RCC 7860 (cell line): ENCODE measurements around the gene KRTAP1-4.
A peak's percentile ranks its signal among the peaks of the same experiment; 100 is the strongest.
"Not testable (repeated sequence)": the region's sequence is repeated elsewhere in the genome, so short reads cannot be mapped to it uniquely, and the experiment has no call there.

Source experiments
- DNase-seq: peaks from one replicate; pipeline ENCODE4 v3.0.0-alpha.2; 2015; ENCODE audit warnings: low spot score
- FAIRE-seq: peaks from 2 replicates; lab custom pipeline; 2012; peaks lifted over from hg19 to GRCh38; lab: Jason Lieb, UNC

The KRTAP1-4 gene

GRCh38 chr17:41049110-41049509 is 19.1 kb upstream of the KRTAP1-4 start:
- DNase-seq (peak; percentile 84), FAIRE-seq (peak; percentile 95)

- DNase-seq (peak; percentile 45), FAIRE-seq (no peak)
Observed at GRCh38 chr17:41048441-41048840, 18.4 kb upstream of the KRTAP1-4 start.

- not testable (repeated sequence) for DNase-seq, FAIRE-seq
Observed at GRCh38 chr17:41046735-41047465, 16.9 kb upstream of the KRTAP1-4 start, which contains the start of gene KRTAP2-1. KRTAP2-1 (minus strand) TSS chr17:41047316; CDS start chr17:41047267, 49 bp downstream.

GRCh38 chr17:41042953-41043352 is 13.0 kb upstream of the KRTAP1-4 start:
- FAIRE-seq, result no peak

GRCh38 chr17:41040783-41041571 is 11.0 kb upstream of the KRTAP1-4 start, which contains the start of gene KRTAP1-1:
KRTAP1-1 (minus strand) TSS chr17:41041450; CDS start chr17:41041397, 53 bp downstream.
- FAIRE-seq, DNase-seq: not testable (repeated sequence)

More at GRCh38 chr17:41042953-41043352, 13.0 kb upstream of the KRTAP1-4 start:
- DNase-seq, result no peak

GRCh38 chr17:41037853-41038350 is 7.9 kb upstream of the KRTAP1-4 start:
- DNase-seq (no peak), FAIRE-seq (no peak)

GRCh38 chr17:41034346-41034935 is 4.4 kb upstream of the KRTAP1-4 start, which contains the start of gene KRTAP1-3:
KRTAP1-3 (minus strand) TSS chr17:41034874; CDS start chr17:41034821, 53 bp downstream.
- FAIRE-seq, DNase-seq: not testable (repeated sequence)

- no peak for FAIRE-seq
- DNase-seq, result no peak
Observed at GRCh38 chr17:41026715-41027471, 3.1 kb downstream of the KRTAP1-4 start, which contains the start of gene KRTAP1-5. KRTAP1-5 (minus strand) TSS chr17:41027208; CDS start chr17:41027155, 53 bp downstream.

- DNase-seq (no peak), FAIRE-seq (no peak)
Observed at GRCh38 chr17:41024697-41025096, 5.3 kb downstream of the KRTAP1-4 start.

- FAIRE-seq, result no peak
- DNase-seq, result no peak
Observed at GRCh38 chr17:41020336-41020735, 9.7 kb downstream of the KRTAP1-4 start.

GRCh38 chr17:41019415-41019814 is 10.6 kb downstream of the KRTAP1-4 start:
- DNase-seq (no peak), FAIRE-seq (no peak)

- FAIRE-seq (no peak), DNase-seq (no peak)
Observed at GRCh38 chr17:41018541-41018940, 11.5 kb downstream of the KRTAP1-4 start.

GRCh38 chr17:41016578-41017215 is 13.3 kb downstream of the KRTAP1-4 start:
- FAIRE-seq (no peak), DNase-seq (no peak)

GRCh38 chr17:41015454-41015853 is 14.5 kb downstream of the KRTAP1-4 start:
- FAIRE-seq (no peak), DNase-seq (no peak)

- no peak for DNase-seq
- FAIRE-seq, result no peak
Observed at GRCh38 chr17:41013606-41014005, 16.4 kb downstream of the KRTAP1-4 start.

GRCh38 chr17:41013181-41013580 is 16.8 kb downstream of the KRTAP1-4 start:
- no peak for FAIRE-seq
- no peak for DNase-seq

- no peak for FAIRE-seq
- DNase-seq, result no peak
Observed at GRCh38 chr17:41012326-41013120, 17.5 kb downstream of the KRTAP1-4 start.

- DNase-seq (no peak), FAIRE-seq (no peak)
Observed at GRCh38 chr17:41010441-41010840, 19.6 kb downstream of the KRTAP1-4 start.

- FAIRE-seq, result no peak
- no peak for DNase-seq
Observed at GRCh38 chr17:41009936-41010335, 20.1 kb downstream of the KRTAP1-4 start.
